Esophagus squamous epithelium (tissue), 5 donors: ENCODE measurements around the gene KSR2. TPM values are rescaled to one million over a fixed set of nuclear protein-coding genes. Genes with fewer than 3 reads are reported as not detected.

ENCODE experiments used
- DNase-seq: peaks from one replicate; lab custom pipeline; 2025; lab: John Stamatoyannopoulos, UW
- H3K27ac ChIP-seq, 4 donors: fragments of 200-600 bp; sonication (generic); one replicate each; pipeline ENCODE4 v1.5.1; 2016 to 2019; ENCODE audit warnings: mild to moderate bottlenecking in 1 of 4
- H3K27me3 ChIP-seq, 4 donors: fragments of 200-600 bp; sonication (generic); 1 replicate in 3 of 4; 2 replicates in 1 of 4; pipeline versions ENCODE4 v1.5.1 to v1.6.0; 2017 to 2021; ENCODE audit warnings: antibody characterized with exemption in 1 of 4
- H3K36me3 ChIP-seq, 3 donors: fragments of 200-600 bp; sonication (generic); one replicate each; pipeline ENCODE4 v1.5.1; 2016 to 2019
- H3K4me1 ChIP-seq, 3 donors: fragments of 200-600 bp; sonication (generic); one replicate each; pipeline ENCODE4 v1.5.1; 2017 to 2019
- H3K4me3 ChIP-seq, 4 donors: fragments of 200-600 bp; sonication (generic); 1 replicate in 3 of 4; 2 replicates in 1 of 4; pipeline ENCODE4 v1.5.1; 2016 to 2019; ENCODE audit warnings: mild to moderate bottlenecking in 2 of 4, moderate library complexity in 1 of 4
- H3K9me3 ChIP-seq, 3 donors: fragments of 200-600 bp; sonication (generic); one replicate each; pipeline ENCODE4 v1.5.1; 2016 to 2019
- CTCF ChIP-seq, 6 experiments: fragments of 450-650 bp in 4 of 6; fragments of 200-600 bp in 2 of 6; sonication (generic) in 2 of 6; IDR thresholded peaks; one replicate each; pipeline ENCODE4 v1.5.1; 2016 to 2019; ENCODE audit warnings: antibody characterized with exemption in 6 of 6, mild to moderate bottlenecking in 4 of 6, moderate library complexity in 4 of 6
- POLR2A ChIP-seq, 4 donors: fragments of 450-650 bp; IDR thresholded peaks; one replicate each; pipeline ENCODE4 v1.6.1; 2017; ENCODE audit warnings: antibody characterized with exemption in 4 of 4, mild to moderate bottlenecking in 4 of 4, moderate library complexity in 3 of 4
- WGBS, 2 donors: methylation state at CpG; one replicate each; pipeline ENCODE4 v1.1.5; 2018; 5-methylcytosine and 5-hydroxymethylcytosine counted together
- intact Hi-C: fragments of 100-400 bp; cut with DNase I; formaldehyde crosslinking; loops from one replicate; pipeline ENCODE4 v1.15.0; 2022
- total RNA-seq, 4 donors: library from RNA; depleted of rRNA; stranded (reverse); fragments of >200 nt; gene quantifications; one replicate each; pipeline ENCODE4 v1.1.0, GENCODE V29; 2016
- donor health status: DM: yes; HTN: yes; CAD: no.

KSR2 gene
- total RNA-seq, 4 donors from 2014 or later = under 0.01 to 0.13 (median 0.03) TPM

GRCh38 chr12:117490130-117490529 lies 478.7 kb downstream of the KSR2 start:
- intact Hi-C loops = no loop called here
- WGBS, 2 donors = 84 to 90% methylated on average over 3 of the region's 3 CpGs
- Histone ChIP-seq H3K27me3 (no peaks in the 10 kb centered on the region), H3K27ac (no peak overlapping the region), H3K9me3 (no peaks in the 10 kb centered on the region), H3K4me1 (no peaks in the 10 kb centered on the region), H3K36me3 (no peaks in the 10 kb centered on the region), H3K4me3 (no peak overlapping the region)
- DNase-seq = no peak
- no peak for TF ChIP-seq CTCF (IDR thresholded peaks at IDR 0.05)
- no peak for TF ChIP-seq POLR2A (IDR thresholded peaks at IDR 0.05)

- TF ChIP-seq POLR2A (IDR thresholded peaks at IDR 0.05) (no peak), CTCF (IDR thresholded peaks at IDR 0.05) (no peak)
- Histone ChIP-seq H3K4me3 (no peak overlapping the region), H3K36me3 (no peaks in the 10 kb centered on the region), H3K4me1 (no peaks in the 10 kb centered on the region), H3K27me3 (no peaks in the 10 kb centered on the region), H3K9me3 (no peaks in the 10 kb centered on the region), H3K27ac (no peak overlapping the region)
- 70 to 88% methylated on average over 3 of the region's 3 CpGs for WGBS, 2 donors
- DNase-seq = no peak
- intact Hi-C loops = no loop called here
Observed at GRCh38 chr12:117489671-117490070, 479.1 kb downstream of the KSR2 start.

GRCh38 chr12:117486840-117487659 lies 481.7 kb downstream of the KSR2 start:
- TF ChIP-seq CTCF (IDR thresholded peaks at IDR 0.05) (no peak), POLR2A (IDR thresholded peaks at IDR 0.05) (no peak)
- DNase-seq = no peak
- no peak overlapping the region for H3K4me3 ChIP-seq
- H3K27ac ChIP-seq = no peak overlapping the region
- no peaks in the 10 kb centered on the region for H3K4me1 ChIP-seq
- no peaks in the 10 kb centered on the region for H3K36me3 ChIP-seq
- peaks cover 0 to under 1% (median 0%) of the 10 kb centered on the region in 4 donors for H3K27me3 ChIP-seq
- 34 to 47% methylated on average over 4 to 5 of the region's 5 CpGs for WGBS, 2 donors
- intact Hi-C loops = no loop called here
- H3K9me3 ChIP-seq = peaks cover 0 to 4% (median 0%) of the 10 kb centered on the region in 3 donors

GRCh38 chr12:117485984-117486839 lies 482.6 kb downstream of the KSR2 start:
- H3K36me3 ChIP-seq = no peaks in the 10 kb centered on the region
- no peak for DNase-seq
- WGBS, 2 donors = 47 to 62% methylated on average over 9 of the region's 10 CpGs
- H3K27me3 ChIP-seq = peaks cover 0 to 8% (median 0%) of the 10 kb centered on the region in 4 donors
- no peak overlapping the region for H3K4me3 ChIP-seq
- no peaks in the 10 kb centered on the region for H3K4me1 ChIP-seq
- peaks cover 0 to 5% (median 0%) of the 10 kb centered on the region in 3 donors for H3K9me3 ChIP-seq
- TF ChIP-seq CTCF (IDR thresholded peaks at IDR 0.05) (no peak), POLR2A (IDR thresholded peaks at IDR 0.05) (no peak)
- intact Hi-C loops = no loop called here
- H3K27ac ChIP-seq = no peak overlapping the region

- TF ChIP-seq CTCF (IDR thresholded peaks at IDR 0.05) = no peak
- TF ChIP-seq POLR2A (IDR thresholded peaks at IDR 0.05) = no peak
- Histone ChIP-seq H3K4me3 (no peak overlapping the region), H3K36me3 (no peaks in the 10 kb centered on the region), H3K9me3 (peaks cover 0 to 5% (median 0%) of the 10 kb centered on the region in 3 donors), H3K27ac (no peak overlapping the region), H3K4me1 (no peaks in the 10 kb centered on the region), H3K27me3 (peaks cover 0 to 8% (median 0%) of the 10 kb centered on the region in 4 donors)
- WGBS, 2 donors = 68 to 82% methylated on average over 3 of the region's 3 CpGs
- DNase-seq = no peak
- intact Hi-C loops = no loop called here
Observed at GRCh38 chr12:117484901-117485300, 483.9 kb downstream of the KSR2 start.
